ENCODE results near the gene BTC. TPM values are rescaled to one million over a fixed set of nuclear protein-coding genes. Genes with fewer than 3 reads are reported as not detected.
"Not testable (repeated sequence)": the region's sequence is repeated elsewhere in the genome, so short reads cannot be mapped to it uniquely, and the experiment has no call there.

Gene BTC
- total and polyA plus RNA-seq, 8 donors: 1.2 to 64.8 (median 6.7) TPM

DNA sequence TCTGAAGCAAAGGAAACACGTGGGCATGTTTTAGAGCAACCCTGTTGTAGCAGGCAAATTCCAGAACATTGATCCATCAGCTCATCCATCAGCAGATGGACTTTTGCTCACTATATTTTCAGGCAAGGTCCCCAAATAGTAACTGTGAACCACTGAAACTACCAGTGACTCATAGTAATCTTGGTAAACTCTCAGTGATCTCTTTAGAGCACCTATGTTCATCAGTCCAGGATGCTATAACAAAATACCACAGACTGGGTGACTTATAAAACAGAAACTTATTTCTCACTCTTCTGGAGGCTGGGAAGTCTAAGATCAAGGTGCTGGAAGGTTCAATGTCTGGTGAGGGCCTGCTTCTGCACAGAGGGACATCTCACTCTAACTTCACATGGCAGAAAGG lies 28.9 kb upstream of the BTC start:
- no peaks in the 10 kb centered on the region for H3K4me1 ChIP-seq
- no peaks in the 10 kb centered on the region for H3K9me3 ChIP-seq
- no peak overlapping the region for H3K4me3 ChIP-seq
- WGBS, 5 donors: 48 to 67% (median 61%) methylated on average over 1 of the region's 1 CpG
- H3K27ac ChIP-seq: no peak overlapping the region
- intact Hi-C loops (cut with DNase I; ENCODE audit: low total_unique reads): no loop called here
- no peak for DNase-seq
- no peaks in the 10 kb centered on the region for H3K36me3 ChIP-seq
- H3K27me3 ChIP-seq: no peaks in the 10 kb centered on the region
- TF ChIP-seq POLR2AphosphoS5 (IDR thresholded peaks at IDR 0.05): no peak
- TF ChIP-seq EP300 (IDR thresholded peaks at IDR 0.05): no peak
- TF ChIP-seq POLR2A (IDR thresholded peaks at IDR 0.05): no peak
- TF ChIP-seq, protein P1, sequence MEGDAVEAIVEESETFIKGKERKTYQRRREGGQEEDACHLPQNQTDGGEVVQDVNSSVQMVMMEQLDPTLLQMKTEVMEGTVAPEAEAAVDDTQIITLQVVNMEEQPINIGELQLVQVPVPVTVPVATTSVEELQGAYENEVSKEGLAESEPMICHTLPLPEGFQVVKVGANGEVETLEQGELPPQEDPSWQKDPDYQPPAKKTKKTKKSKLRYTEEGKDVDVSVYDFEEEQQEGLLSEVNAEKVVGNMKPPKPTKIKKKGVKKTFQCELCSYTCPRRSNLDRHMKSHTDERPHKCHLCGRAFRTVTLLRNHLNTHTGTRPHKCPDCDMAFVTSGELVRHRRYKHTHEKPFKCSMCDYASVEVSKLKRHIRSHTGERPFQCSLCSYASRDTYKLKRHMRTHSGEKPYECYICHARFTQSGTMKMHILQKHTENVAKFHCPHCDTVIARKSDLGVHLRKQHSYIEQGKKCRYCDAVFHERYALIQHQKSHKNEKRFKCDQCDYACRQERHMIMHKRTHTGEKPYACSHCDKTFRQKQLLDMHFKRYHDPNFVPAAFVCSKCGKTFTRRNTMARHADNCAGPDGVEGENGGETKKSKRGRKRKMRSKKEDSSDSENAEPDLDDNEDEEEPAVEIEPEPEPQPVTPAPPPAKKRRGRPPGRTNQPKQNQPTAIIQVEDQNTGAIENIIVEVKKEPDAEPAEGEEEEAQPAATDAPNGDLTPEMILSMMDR (IDR thresholded peaks at IDR 0.05): no peak

DNA sequence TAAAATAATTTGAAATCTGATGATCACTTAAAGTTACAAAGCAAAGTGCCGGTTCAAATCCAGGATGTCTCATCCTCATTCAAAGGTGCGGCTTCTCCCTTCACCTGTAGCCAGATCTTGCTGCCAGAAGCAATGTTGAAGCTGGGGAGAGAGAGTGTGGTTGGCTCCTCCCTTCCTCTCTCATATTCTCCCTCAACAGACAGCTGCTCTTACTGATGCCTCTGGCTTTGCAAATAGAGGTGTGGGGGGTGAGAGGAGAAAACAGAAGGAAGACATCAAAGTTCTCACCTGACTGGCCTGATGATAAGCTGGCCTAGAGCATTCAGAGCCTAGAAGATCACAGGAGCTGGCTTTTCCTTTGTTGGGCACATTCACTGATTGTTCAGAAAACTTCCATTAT lies 28.3 kb upstream of the BTC start:
- Histone ChIP-seq H3K27ac (no peak overlapping the region), H3K27me3 (no peaks in the 10 kb centered on the region), H3K9me3 (no peaks in the 10 kb centered on the region), H3K36me3 (no peaks in the 10 kb centered on the region), H3K4me1 (no peaks in the 10 kb centered on the region), H3K4me3 (no peak overlapping the region)
- intact Hi-C loops (cut with DNase I; ENCODE audit: low total_unique reads): no loop called here
- TF ChIP-seq POLR2A (IDR thresholded peaks at IDR 0.05): no peak
- no peak for TF ChIP-seq POLR2AphosphoS5 (IDR thresholded peaks at IDR 0.05)
- no peak for TF ChIP-seq EP300 (IDR thresholded peaks at IDR 0.05)
- TF ChIP-seq, protein P1 (IDR thresholded peaks at IDR 0.05): no peak
- DNase-seq: no peak
- WGBS, 5 donors: 89 to 98% (median 94%) methylated on average over 2 of the region's 2 CpGs

GRCh38 chr4:74821541-74821940 lies 27.2 kb upstream of the BTC start:
- H3K27ac ChIP-seq: no peak overlapping the region
- no peak overlapping the region for H3K4me3 ChIP-seq
- TF ChIP-seq EP300 (IDR thresholded peaks at IDR 0.05): no peak
- no peak for TF ChIP-seq POLR2AphosphoS5 (IDR thresholded peaks at IDR 0.05)
- no peak for TF ChIP-seq POLR2A (IDR thresholded peaks at IDR 0.05)
- TF ChIP-seq, protein P1 (IDR thresholded peaks at IDR 0.05): no peak
- no peaks in the 10 kb centered on the region for H3K9me3 ChIP-seq
- intact Hi-C loops (cut with DNase I; ENCODE audit: low total_unique reads): no loop called here
- H3K27me3 ChIP-seq: no peaks in the 10 kb centered on the region
- no peaks in the 10 kb centered on the region for H3K4me1 ChIP-seq
- DNase-seq: no peak
- H3K36me3 ChIP-seq: no peaks in the 10 kb centered on the region

DNA sequence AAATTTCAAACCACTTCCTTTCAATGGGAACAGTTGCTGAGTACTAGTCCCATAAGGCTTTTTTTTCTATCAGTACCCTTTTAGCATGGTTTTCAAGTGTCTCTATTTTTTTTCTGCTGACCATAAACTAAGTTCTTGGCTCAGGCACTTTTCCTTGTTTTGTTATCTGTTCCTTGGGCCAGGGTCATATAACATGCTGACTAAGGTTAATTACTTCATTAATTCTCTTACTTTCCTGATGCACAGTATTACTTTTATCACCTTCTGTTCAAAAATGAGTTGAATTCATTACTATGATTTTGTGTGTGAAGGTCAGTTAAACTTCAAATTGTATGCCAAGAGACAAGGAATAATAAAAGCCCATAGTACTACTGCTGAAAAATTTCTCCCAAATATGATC lies 19.7 kb upstream of the BTC start:
- Histone ChIP-seq H3K4me3 (no peak overlapping the region), H3K27ac (no peak overlapping the region), H3K27me3 (no peaks in the 10 kb centered on the region), H3K36me3 (no peaks in the 10 kb centered on the region), H3K4me1 (no peaks in the 10 kb centered on the region), H3K9me3 (no peaks in the 10 kb centered on the region)
- TF ChIP-seq EP300 (IDR thresholded peaks at IDR 0.05): no peak
- intact Hi-C loops (cut with DNase I; ENCODE audit: low total_unique reads): no loop called here
- DNase-seq: no peak

GRCh38 chr4:74812056-74812455 lies 17.7 kb upstream of the BTC start:
- H3K4me3 ChIP-seq; H3K27ac ChIP-seq; H3K36me3 ChIP-seq; DNase-seq; H3K9me3 ChIP-seq; H3K4me1 ChIP-seq; H3K27me3 ChIP-seq; intact Hi-C loops (cut with DNase I; ENCODE audit: low total_unique reads): not testable (repeated sequence)
- WGBS, 5 donors: 74 to 89% (median 83%) methylated on average over 3 of the region's 3 CpGs

DNA sequence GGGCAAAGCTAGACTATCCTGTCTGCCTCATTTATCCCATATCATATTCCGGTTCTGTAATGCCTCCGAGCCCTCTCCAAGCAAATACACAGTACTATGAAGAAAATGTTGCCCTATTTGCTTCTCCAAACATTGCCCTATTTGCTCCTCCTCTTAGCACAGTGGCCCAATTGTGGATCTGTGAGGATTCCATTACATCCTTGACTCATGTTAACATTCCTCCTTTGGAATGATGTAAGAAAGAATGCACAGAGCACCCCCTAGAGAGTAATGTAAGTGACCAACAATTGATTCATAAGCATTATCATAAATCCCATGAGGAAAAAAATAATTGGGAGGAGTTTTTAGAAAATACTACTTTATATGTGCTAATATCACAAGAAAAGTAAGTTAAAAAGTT lies 11.3 kb upstream of the BTC start:
- intact Hi-C loops (cut with DNase I; ENCODE audit: low total_unique reads): no loop called here
- no peaks in the 10 kb centered on the region for H3K4me1 ChIP-seq
- no peaks in the 10 kb centered on the region for H3K27me3 ChIP-seq
- TF ChIP-seq, protein P1 (IDR thresholded peaks at IDR 0.05): no peak
- TF ChIP-seq POLR2AphosphoS5 (IDR thresholded peaks at IDR 0.05): no peak
- no peak for TF ChIP-seq EP300 (IDR thresholded peaks at IDR 0.05)
- TF ChIP-seq POLR2A (IDR thresholded peaks at IDR 0.05): no peak
- no peak overlapping the region for H3K27ac ChIP-seq
- no peaks in the 10 kb centered on the region for H3K36me3 ChIP-seq
- WGBS, 5 donors: 43 to 81% (median 56%) methylated on average over 2 of the region's 2 CpGs
- no peaks in the 10 kb centered on the region for H3K9me3 ChIP-seq
- no peak for DNase-seq
- no peak overlapping the region for H3K4me3 ChIP-seq

All from stomach (tissue), 9 donors.